Panc1 (cell line): ENCODE measurements around the gene PHF5A. TPM values are rescaled to one million over a fixed set of nuclear protein-coding genes. Genes with fewer than 3 reads are reported as not detected.
A peak's percentile ranks its signal among the peaks of the same experiment; 100 is the strongest.

Experiments
- ATAC-seq: fragments of 200-7000 bp; cut with Tn5 transposase; 2 replicates; pipeline ENCODE4 v1.9.1; 2020; ENCODE audit warnings: mild to moderate bottlenecking, moderate library complexity
- BruUV-seq: library from RNA; stranded (reverse); fragments of 400-500 nt; replicated peaks from 2 replicates; lab custom pipeline; 2021; lab: Mats Ljungman, UMichigan
- CTCF ChIA-PET: fragments of 300-600 bp; sonication (Branson Sonifier 250); formaldehyde crosslinking; loops from one replicate; lab custom pipeline; 2022; ENCODE audit warnings: antibody characterized with exemption; lab: Charles Lee
- POLR2A ChIA-PET: fragments of 300-600 bp; sonication (Branson Sonifier 250); formaldehyde crosslinking; loops from one replicate; lab custom pipeline; 2022; ENCODE audit warnings: antibody characterized with exemption; lab: Charles Lee
- DNase-seq: peaks from one replicate; pipeline ENCODE4 v3.0.0-alpha.2; 2010; ENCODE audit warnings: low read depth, low spot score
- H3K27ac ChIP-seq: 2 replicates; pipeline ENCODE4 v1.5.1; 2011; ENCODE audit warnings: mild to moderate bottlenecking, low read length, inconsistent platforms
- H3K27me3 ChIP-seq: fragments of 200-500 bp; sonication (Bioruptor generic); 2 replicates; pipeline ENCODE4 v1.6.0; 2014; ENCODE audit warnings: low read length, inconsistent platforms; ENCODE audit not compliant: control insufficient read depth, insufficient read depth
- H3K36me3 ChIP-seq: fragments of 200-500 bp; sonication (Bioruptor generic); 2 replicates; pipeline ENCODE4 v1.5.1; 2014; ENCODE audit warnings: inconsistent platforms, mild to moderate bottlenecking, low read length, moderate library complexity; ENCODE audit not compliant: control insufficient read depth, insufficient read depth
- H3K4me1 ChIP-seq: 2 replicates; pipeline ENCODE4 v1.5.1; 2011; ENCODE audit warnings: inconsistent platforms, mild to moderate bottlenecking, low read length, moderate library complexity; ENCODE audit not compliant: control insufficient read depth, insufficient read depth
- H3K4me3 ChIP-seq, 2 experiments: 2 replicates each; pipeline ENCODE4 v1.5.1; 2011 to 2012; ENCODE audit warnings: low read depth in 2 of 2, low read length in 2 of 2, mild to moderate bottlenecking in 2 of 2, inconsistent platforms in 1 of 2, moderate library complexity in 1 of 2
- H3K9me3 ChIP-seq: fragments of 200-500 bp; sonication (Bioruptor generic); 2 replicates; pipeline ENCODE4 v1.5.1; 2014; ENCODE audit warnings: low read depth, mild to moderate bottlenecking, inconsistent platforms, low read length, moderate library complexity; ENCODE audit not compliant: control insufficient read depth, insufficient read depth
- CTCF ChIP-seq: fragments of 450-650 bp; IDR thresholded peaks from 2 replicates; pipeline ENCODE4 v1.5.1; 2017; ENCODE audit warnings: mild to moderate bottlenecking
- POLR2AphosphoS5 ChIP-seq: IDR thresholded peaks from 2 replicates; pipeline ENCODE4 v1.6.1; 2012; ENCODE audit warnings: mild to moderate bottlenecking, low read depth, low read length, moderate library complexity
- REST ChIP-seq, 2 experiments: IDR thresholded peaks; 2 replicates each; pipeline ENCODE4 v1.6.1; 2011 to 2012; ENCODE audit warnings: low read depth in 2 of 2, control low read depth in 1 of 2, low read length in 1 of 2, mild to moderate bottlenecking in 1 of 2, moderate library complexity in 1 of 2; ENCODE audit not compliant: insufficient read depth in 1 of 2
- SIN3A ChIP-seq: IDR thresholded peaks from 2 replicates; pipeline ENCODE4 v1.6.1; 2012; ENCODE audit warnings: low read depth, mild to moderate bottlenecking, low read length, moderate library complexity, borderline replicate concordance; ENCODE audit not compliant: insufficient read depth
- TCF7L2 ChIP-seq: IDR thresholded peaks from 2 replicates; pipeline ENCODE4 v1.6.1; 2011; ENCODE audit warnings: mild to moderate bottlenecking, low read depth, low read length, inconsistent platforms
- in situ Hi-C: cut with HindIII; loops from 2 replicates; pipeline ENCODE4 v1.10.0; 2016; ENCODE audit warnings: low sequenced_read_pairs, low pct_unique_long_range_greater_than_20kb
- intact Hi-C: fragments of 100-400 bp; cut with micrococcal nuclease; formaldehyde crosslinking; loops from one replicate; pipeline ENCODE4 v1.10.0; 2022; ENCODE audit not compliant: unreplicated experiment
- total RNA-seq: library from RNA; stranded (reverse); gene quantifications from one replicate; pipeline ENCODE4 v1.2.1, GENCODE V29; 2021; ENCODE audit not compliant: unreplicated experiment

Gene PHF5A
- total RNA-seq, 1 experiment from 2014 or later = 34.9 TPM

- intact Hi-C loops = no loop called here
- Histone ChIP-seq H3K9me3 (no peaks in the 10 kb centered on the region), H3K4me3 (no peak overlapping the region), H3K4me1 (peaks cover 37% of the 10 kb centered on the region), H3K27me3 (no peaks in the 10 kb centered on the region), H3K27ac (no peak overlapping the region), H3K36me3 (no peaks in the 10 kb centered on the region)
- in situ Hi-C loops = no loop called here
- ChIA-PET CTCF (no interaction called here), POLR2A (no interaction called here)
- ATAC-seq (no peak; the same call in 1 of the 2 replicates), DNase-seq (no peak)
- BruUV-seq = no TSS peak
- TF ChIP-seq REST (IDR thresholded peaks at IDR 0.05; ENCODE audit: insufficient read depth in 1 of 2, low read depth in 2 of 2, low read length in 1 of 2) (no peak), SIN3A (no peak), TCF7L2 (no peak), CTCF (no peak), POLR2AphosphoS5 (no peak)
Observed at GRCh38 chr22:41481925-41482318, 13.4 kb upstream of the PHF5A start.

DNA sequence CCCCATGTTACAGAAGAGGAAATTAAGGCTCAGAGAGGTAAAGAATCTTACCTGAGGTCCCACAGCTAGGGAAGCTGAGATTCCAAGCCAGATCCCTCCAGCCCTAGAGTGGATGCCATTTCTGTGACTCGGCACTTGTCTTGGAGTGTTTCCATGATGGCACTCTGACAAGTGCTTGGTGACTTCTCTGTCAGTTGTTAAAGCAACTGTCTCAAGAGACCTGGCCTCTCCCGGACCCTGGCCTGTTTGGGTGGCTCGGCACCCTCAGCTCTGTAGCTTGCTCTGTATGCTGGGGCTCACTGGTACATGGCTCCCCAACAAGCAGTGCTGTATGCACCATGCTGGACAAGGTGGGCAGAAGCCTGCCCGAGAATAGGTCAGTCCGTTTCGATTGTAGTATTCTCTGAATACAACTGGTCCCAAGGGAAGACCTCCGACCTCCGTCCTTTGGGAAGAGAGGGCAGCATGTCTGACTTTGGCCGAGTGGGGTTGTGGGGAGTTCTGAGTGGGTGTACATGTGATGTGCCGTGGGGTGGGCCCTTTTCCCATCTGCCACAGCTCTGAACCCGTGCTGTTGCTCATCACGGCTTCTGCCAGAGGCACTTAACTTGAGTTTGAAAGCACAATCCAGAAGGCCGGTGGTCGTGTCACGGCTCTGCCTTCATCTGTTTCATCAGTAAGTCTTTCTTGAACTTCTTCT lies 12.8 kb upstream of the PHF5A start:
- Histone ChIP-seq H3K4me3 (no peak overlapping the region), H3K9me3 (no peaks in the 10 kb centered on the region), H3K27ac (no peak overlapping the region), H3K4me1 (peaks cover 37% of the 10 kb centered on the region), H3K27me3 (no peaks in the 10 kb centered on the region), H3K36me3 (no peaks in the 10 kb centered on the region)
- in situ Hi-C loops = no loop called here
- POLR2A ChIA-PET = no interaction called here
- CTCF ChIA-PET = no interaction called here
- TF ChIP-seq POLR2AphosphoS5 (no peak), TCF7L2 (no peak), REST (IDR thresholded peaks at IDR 0.05; ENCODE audit: insufficient read depth in 1 of 2, low read depth in 2 of 2, low read length in 1 of 2) (no peak), CTCF (no peak), SIN3A (no peak)
- TSS peak; percentile 32 for BruUV-seq
- DNase-seq (peak; percentile 4), ATAC-seq (0 out of 2 replicates have a peak, but pooled peaks have one; percentile 27)
- intact Hi-C loops = no loop called here
